ENCODE measurements around the gene CEACAM21. TPM values are rescaled to one million over a fixed set of nuclear protein-coding genes. Genes with fewer than 3 reads are reported as not detected.

The CEACAM21 gene
- total and polyA plus RNA-seq, 5 donors, result 0.36 to 1.6 (median 0.78) TPM

DNA sequence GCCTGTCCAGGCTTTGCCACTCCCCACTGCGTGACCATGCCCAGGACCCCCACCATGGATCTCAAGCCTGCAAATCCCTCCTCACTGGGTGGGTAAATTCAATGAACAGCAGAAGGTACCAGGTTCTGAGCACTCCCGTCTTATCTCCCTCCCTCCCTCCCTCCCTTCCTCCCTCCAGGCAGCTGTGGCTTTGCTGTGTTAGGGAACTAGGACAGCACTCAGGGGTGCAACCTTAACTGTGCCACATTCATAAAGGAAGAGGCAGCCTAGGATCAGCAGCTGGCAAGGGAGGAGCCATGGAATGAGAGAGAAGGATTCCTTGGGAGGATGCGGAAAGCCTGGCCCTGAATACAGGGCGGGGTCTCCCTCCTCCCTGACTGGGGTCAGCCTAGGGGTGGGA lies 45.3 kb downstream of the CEACAM21 start:
- 43% methylated on average over 4 of the region's 4 CpGs for WGBS
- H3K4me1 ChIP-seq (ENCODE audit: control insufficient read depth, insufficient read depth, low read length), result no peaks in the 10 kb centered on the region
- DNase-seq (no peak), ATAC-seq (no peak)
- no peaks in the 10 kb centered on the region for H3K9me3 ChIP-seq (ENCODE audit: control insufficient read depth, low read length)
- intact Hi-C loops (cut with DNase I), result no loop called here
- H3K27me3 ChIP-seq (ENCODE audit: control insufficient read depth, insufficient read depth), result no peaks in the 10 kb centered on the region
- no peak overlapping the region for H3K27ac ChIP-seq (ENCODE audit: low read length)
- no peak overlapping the region for H3K4me3 ChIP-seq (ENCODE audit: low read length)

DNA sequence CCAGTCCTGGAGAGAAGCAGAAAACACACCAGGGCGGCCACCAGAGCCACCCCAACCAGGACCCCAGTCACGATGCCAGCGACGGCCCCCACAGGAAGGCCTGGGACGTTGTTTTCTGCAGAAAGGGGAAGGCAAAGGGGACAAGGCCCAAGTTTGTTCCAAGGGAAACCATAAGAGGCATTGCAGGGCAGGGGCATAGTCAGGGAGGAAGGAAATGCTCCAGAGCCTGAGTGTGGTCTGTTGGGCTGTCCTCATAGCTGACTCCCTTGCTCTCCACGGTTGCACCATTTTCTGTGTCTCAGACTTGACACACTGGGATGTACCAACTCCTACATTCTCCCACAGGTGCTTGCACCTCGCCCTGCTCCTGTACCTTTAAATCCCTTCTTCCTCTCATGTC lies 45.7 kb downstream of the CEACAM21 start:
- H3K4me3 ChIP-seq (ENCODE audit: low read length), result no peak overlapping the region
- H3K27ac ChIP-seq (ENCODE audit: low read length), result no peak overlapping the region
- no peaks in the 10 kb centered on the region for H3K9me3 ChIP-seq (ENCODE audit: control insufficient read depth, low read length)
- H3K27me3 ChIP-seq (ENCODE audit: control insufficient read depth, insufficient read depth), result no peaks in the 10 kb centered on the region
- DNase-seq, result no peak
- no peaks in the 10 kb centered on the region for H3K4me1 ChIP-seq (ENCODE audit: control insufficient read depth, insufficient read depth, low read length)
- intact Hi-C loops (cut with DNase I), result no loop called here
- peak in 1 of 2 donors; percentile 31 for ATAC-seq
- WGBS, result 49% methylated on average over 7 of the region's 7 CpGs

DNA sequence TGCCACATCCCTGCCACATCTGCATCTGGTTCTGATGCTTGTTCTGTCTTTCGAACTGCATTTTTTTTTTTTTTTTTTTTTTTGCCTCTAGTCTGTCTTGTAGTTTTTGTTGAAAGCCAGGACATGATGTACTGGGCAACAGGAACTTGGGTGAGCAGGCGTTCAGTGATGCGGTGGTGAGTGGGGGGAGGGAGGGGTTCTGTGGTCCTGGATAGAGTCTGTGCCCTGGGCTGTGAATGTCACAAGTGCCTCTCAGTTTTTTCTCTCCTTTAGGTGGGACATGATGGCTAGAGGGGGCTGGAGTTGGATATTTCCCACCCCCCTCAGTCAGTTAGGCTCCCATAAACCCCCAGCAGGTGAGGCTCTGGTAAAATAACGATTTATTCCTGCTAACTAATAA lies 47.4 kb downstream of the CEACAM21 start:
- intact Hi-C loops (cut with DNase I), result no loop called here
- no peak overlapping the region for H3K27ac ChIP-seq (ENCODE audit: low read length)
- 57% methylated on average over 4 of the region's 4 CpGs for WGBS

DNA sequence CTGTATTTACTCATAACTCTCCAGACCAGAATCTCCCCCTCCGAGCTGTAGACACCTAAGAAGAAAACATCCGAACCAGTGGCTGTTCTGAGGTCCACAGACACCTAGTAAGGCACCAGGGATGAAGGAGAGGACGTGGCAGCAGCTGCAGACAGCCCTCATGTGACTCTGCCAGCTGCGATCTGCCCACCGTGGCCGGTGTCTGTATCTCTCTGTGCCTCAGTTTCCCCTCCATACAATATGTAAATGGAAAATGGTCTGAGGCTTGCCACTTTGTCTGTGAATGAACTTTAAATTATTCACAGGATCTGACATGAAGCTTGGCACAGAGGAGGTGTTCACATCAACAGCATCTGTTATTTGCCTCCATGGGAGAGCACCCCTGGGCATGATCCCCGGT lies 48.5 kb downstream of the CEACAM21 start:
- no peak overlapping the region for H3K4me3 ChIP-seq (ENCODE audit: low read length)
- H3K27me3 ChIP-seq (ENCODE audit: control insufficient read depth, insufficient read depth), result no peaks in the 10 kb centered on the region
- intact Hi-C loops (cut with DNase I), result no loop called here
- DNase-seq, result no peak
- no peaks in the 10 kb centered on the region for H3K4me1 ChIP-seq (ENCODE audit: control insufficient read depth, insufficient read depth, low read length)
- H3K27ac ChIP-seq (ENCODE audit: low read length), result no peak overlapping the region
- H3K9me3 ChIP-seq (ENCODE audit: control insufficient read depth, low read length), result no peaks in the 10 kb centered on the region
- ATAC-seq, result no peak
- WGBS, result 67% methylated on average over 7 of the region's 7 CpGs

More for the DNA sequence above, 47.4 kb downstream of the CEACAM21 start:
- ATAC-seq (no peak), DNase-seq (no peak)
- Histone ChIP-seq H3K4me1 (ENCODE audit: control insufficient read depth, insufficient read depth, low read length) (no peaks in the 10 kb centered on the region), H3K9me3 (ENCODE audit: control insufficient read depth, low read length) (no peaks in the 10 kb centered on the region), H3K27me3 (ENCODE audit: control insufficient read depth, insufficient read depth) (no peaks in the 10 kb centered on the region), H3K4me3 (ENCODE audit: low read length) (no peak overlapping the region)

DNA sequence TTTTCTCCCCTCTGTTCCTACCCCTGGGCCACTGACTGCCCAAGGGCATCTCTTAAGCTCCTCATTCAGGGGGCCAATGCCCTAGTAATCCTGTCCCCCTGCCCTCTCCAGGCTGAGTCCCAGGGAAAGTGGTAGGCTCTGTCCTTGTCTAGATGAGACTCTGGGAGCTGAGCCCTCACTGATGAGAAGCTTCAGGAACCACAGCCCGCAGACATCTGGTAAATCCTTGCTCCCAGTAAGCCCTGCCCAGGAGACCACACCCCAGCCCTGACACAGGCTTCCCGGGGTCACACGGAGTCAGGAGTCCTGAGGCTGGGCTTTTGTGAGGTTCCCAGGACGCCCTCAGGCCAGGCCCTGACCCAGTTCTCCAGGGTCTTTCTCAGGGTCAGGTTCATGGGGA lies 49.0 kb downstream of the CEACAM21 start:
- DNase-seq, result no peak
- H3K27ac ChIP-seq (ENCODE audit: low read length), result no peak overlapping the region
- no peaks in the 10 kb centered on the region for H3K9me3 ChIP-seq (ENCODE audit: control insufficient read depth, low read length)
- intact Hi-C loops (cut with DNase I), result no loop called here
- ATAC-seq, result no peak
- H3K4me3 ChIP-seq (ENCODE audit: low read length), result no peak overlapping the region
- no peaks in the 10 kb centered on the region for H3K4me1 ChIP-seq (ENCODE audit: control insufficient read depth, insufficient read depth, low read length)
- H3K27me3 ChIP-seq (ENCODE audit: control insufficient read depth, insufficient read depth), result no peaks in the 10 kb centered on the region
- WGBS, result 52% methylated on average over 4 of the region's 4 CpGs

DNA sequence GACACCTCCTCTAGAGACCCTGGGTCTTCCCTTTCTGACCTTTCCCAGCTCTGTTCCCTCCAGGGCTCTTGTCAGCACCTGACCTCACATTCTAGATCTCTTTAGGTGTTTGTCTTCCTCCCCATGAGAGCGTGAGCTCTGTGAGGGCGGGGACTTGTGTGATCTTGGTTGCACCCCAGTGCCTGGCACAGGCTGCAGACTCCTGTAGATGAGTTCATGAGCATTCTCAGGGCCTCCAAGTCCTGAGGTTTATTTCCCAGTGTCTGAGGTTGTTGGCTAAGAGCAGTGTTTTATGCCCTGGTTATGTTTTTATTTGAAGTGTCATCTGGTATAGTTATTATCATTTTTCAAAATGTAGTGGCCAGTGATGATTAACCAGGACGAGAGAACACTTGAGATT lies 50.3 kb downstream of the CEACAM21 start:
- 40% methylated on average over 3 of the region's 3 CpGs for WGBS
- H3K9me3 ChIP-seq (ENCODE audit: control insufficient read depth, low read length), result no peaks in the 10 kb centered on the region
- no peak overlapping the region for H3K4me3 ChIP-seq (ENCODE audit: low read length)
- H3K4me1 ChIP-seq (ENCODE audit: control insufficient read depth, insufficient read depth, low read length), result no peaks in the 10 kb centered on the region
- DNase-seq (no peak), ATAC-seq (no peak)
- H3K27ac ChIP-seq (ENCODE audit: low read length), result no peak overlapping the region
- H3K27me3 ChIP-seq (ENCODE audit: control insufficient read depth, insufficient read depth), result no peaks in the 10 kb centered on the region
- intact Hi-C loops (cut with DNase I), result no loop called here

DNA sequence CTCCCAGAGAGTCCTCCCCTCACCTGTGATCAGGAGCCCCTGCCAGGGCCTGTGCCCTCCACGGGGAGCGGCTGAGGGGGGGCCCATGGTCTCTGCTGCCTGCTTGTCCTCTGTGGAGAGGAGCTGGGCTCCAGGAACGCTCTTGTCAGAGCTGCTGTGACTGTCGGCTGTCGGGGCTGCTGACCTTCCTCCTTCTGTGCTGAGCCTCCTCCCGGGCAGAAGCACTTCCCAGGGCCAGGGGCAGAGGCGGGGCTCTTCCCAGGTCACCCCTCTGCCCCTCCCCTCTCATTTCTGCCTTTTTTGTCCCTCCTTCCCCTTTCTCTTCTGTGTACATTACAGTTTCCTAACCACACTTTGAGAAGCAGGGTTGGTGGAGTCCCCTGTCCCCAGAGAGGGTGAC lies 50.9 kb downstream of the CEACAM21 start, which contains the start of gene CEACAM4:
TSS of gene CEACAM4 (minus strand) at position 198 of the 400 bp plus-strand sequence. CDS start at position 87, 111 bp downstream.
- intact Hi-C loops (cut with DNase I), result no loop called here
- ATAC-seq (peak; percentile 43 to 70), DNase-seq (peak; percentile 41 to 74 (median 63))
- no peak within 1 kb of the TSS for H3K4me3 ChIP-seq (ENCODE audit: low read length)
- no peaks in the 10 kb centered on the region for H3K9me3 ChIP-seq (ENCODE audit: control insufficient read depth, low read length)
- no peaks in the 10 kb centered on the region for H3K27me3 ChIP-seq (ENCODE audit: control insufficient read depth, insufficient read depth)
- H3K4me1 ChIP-seq (ENCODE audit: control insufficient read depth, insufficient read depth, low read length), result no peaks in the 10 kb centered on the region
- H3K27ac ChIP-seq (ENCODE audit: low read length), result no peak within 1 kb of the TSS
- WGBS, result 31% methylated on average over 7 of the region's 7 CpGs

DNA sequence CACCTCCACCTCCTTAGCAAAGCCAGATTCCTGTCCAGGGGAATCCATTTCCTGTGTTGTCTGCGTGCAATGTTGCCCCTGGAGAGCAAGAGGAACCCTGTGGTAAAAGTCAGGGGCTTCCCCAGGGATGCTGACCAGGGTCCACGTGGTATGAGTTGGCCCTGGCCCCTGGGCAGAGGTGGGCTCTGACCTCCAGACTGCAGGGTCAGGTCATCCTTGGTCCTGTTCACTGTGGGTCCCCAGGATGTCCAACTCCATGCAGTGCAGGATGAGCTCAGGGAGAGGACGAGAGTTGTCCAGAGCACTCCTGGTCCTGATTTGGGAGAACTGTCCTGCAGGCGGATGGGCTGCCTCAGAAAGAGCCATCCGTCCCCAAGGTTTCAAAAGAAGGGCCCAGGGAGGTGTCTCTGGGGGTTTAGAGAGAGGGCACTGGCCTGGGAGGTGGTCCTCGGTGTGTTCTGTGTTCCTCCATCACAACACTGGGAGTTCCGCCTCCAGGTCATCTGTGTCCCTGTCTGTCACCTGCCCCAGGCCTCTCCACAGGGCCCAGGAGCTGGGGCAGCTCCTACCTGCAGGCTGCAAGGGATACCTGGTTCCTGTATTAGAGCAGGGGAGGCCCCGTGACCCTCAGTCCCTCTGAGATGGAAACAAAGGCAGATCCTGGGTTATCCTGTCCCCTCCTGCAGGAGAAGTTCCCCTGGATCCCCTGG lies 52.2 kb downstream of the CEACAM21 start:
- Histone ChIP-seq H3K27ac (ENCODE audit: low read length) (no peak overlapping the region), H3K4me3 (ENCODE audit: low read length) (no peak overlapping the region), H3K27me3 (ENCODE audit: control insufficient read depth, insufficient read depth) (no peaks in the 10 kb centered on the region), H3K4me1 (ENCODE audit: control insufficient read depth, insufficient read depth, low read length) (no peaks in the 10 kb centered on the region), H3K9me3 (ENCODE audit: control insufficient read depth, low read length) (no peaks in the 10 kb centered on the region)
- DNase-seq (no peak), ATAC-seq (no peak)
- intact Hi-C loops (cut with DNase I), result no loop called here
- WGBS, result 65% methylated on average over 8 of the region's 8 CpGs

Other genes starting within 250 kb of the CEACAM21 start
- gene TGFB1, start 222.2 kb upstream of the CEACAM21 start, total RNA-seq, result 10 to 100 TPM; 27.0 to 39.3 (median 33.3) TPM
- 23.9 TPM for gene TGFB1, start 222.2 kb upstream of the CEACAM21 start, polyA plus RNA-seq
- 1 to 10 TPM; 3.3 to 3.8 (median 3.5) TPM for gene B9D2, start 212.0 kb upstream of the CEACAM21 start, total RNA-seq
- gene B9D2, start 212.0 kb upstream of the CEACAM21 start, polyA plus RNA-seq, result 5.1 TPM
- 1 to 10 TPM; 4.6 to 6.7 (median 5.8) TPM for gene TMEM91, start 199.6 kb upstream of the CEACAM21 start, total RNA-seq
- gene TMEM91, start 199.6 kb upstream of the CEACAM21 start, polyA plus RNA-seq, result 8.5 TPM
- gene EXOSC5, start 178.8 kb upstream of the CEACAM21 start, total RNA-seq, result 10 to 100 TPM in 2 of 4 donors, 1 to 10 TPM in 2; 8.6 to 12.6 (median 10.8) TPM
- gene EXOSC5, start 178.8 kb upstream of the CEACAM21 start, polyA plus RNA-seq, result 12.2 TPM
- 10 to 100 TPM; 21.0 to 36.1 (median 33.0) TPM for gene BCKDHA, start 178.3 kb upstream of the CEACAM21 start, total RNA-seq
- gene BCKDHA, start 178.3 kb upstream of the CEACAM21 start, polyA plus RNA-seq, result 50.4 TPM
- gene B3GNT8, start 148.8 kb upstream of the CEACAM21 start, total RNA-seq, result 1 to 10 TPM; 2.0 to 3.6 (median 3.1) TPM
- gene B3GNT8, start 148.8 kb upstream of the CEACAM21 start, polyA plus RNA-seq, result 3.4 TPM
- gene DMAC2, start 136.3 kb upstream of the CEACAM21 start, total RNA-seq, result 10 to 100 TPM; 52.6 to 86.8 (median 77.5) TPM
- gene DMAC2, start 136.3 kb upstream of the CEACAM21 start, polyA plus RNA-seq, result 84.9 TPM
- not detected for gene ERICH4, start 133.0 kb upstream of the CEACAM21 start, total RNA-seq
- not detected for gene ERICH4, start 133.0 kb upstream of the CEACAM21 start, polyA plus RNA-seq
- under 1 TPM; 0.25 to 0.62 (median 0.32) TPM for gene CEACAM4, start 50.9 kb downstream of the CEACAM21 start, total RNA-seq
- 0.16 TPM for gene CEACAM4, start 50.9 kb downstream of the CEACAM21 start, polyA plus RNA-seq
- gene CEACAM7, start 112.1 kb downstream of the CEACAM21 start, total RNA-seq, result not detected
- gene CEACAM7, start 112.1 kb downstream of the CEACAM21 start, polyA plus RNA-seq, result not detected
- not detected for gene CEACAM5, start 132.5 kb downstream of the CEACAM21 start, total RNA-seq
- gene CEACAM5, start 132.5 kb downstream of the CEACAM21 start, polyA plus RNA-seq, result 0.07 TPM
- under 1 TPM in 1 of 4 donors, not detected in 3; 0.36 TPM for gene CEACAM6, start 179.4 kb downstream of the CEACAM21 start, total RNA-seq
- not detected for gene CEACAM6, start 179.4 kb downstream of the CEACAM21 start, polyA plus RNA-seq
- under 1 TPM in 2 of 4 donors, not detected in 2; 0.29 to 0.59 TPM for gene CEACAM3, start 220.4 kb downstream of the CEACAM21 start, total RNA-seq
- 0.07 TPM for gene CEACAM3, start 220.4 kb downstream of the CEACAM21 start, polyA plus RNA-seq